Osteocyte (in vitro differentiated cells): Measurements from ENCODE around the gene UNKL. TPM values are rescaled to one million over a fixed set of nuclear protein-coding genes. Genes with fewer than 3 reads are reported as not detected.

Experiments used
- DNase-seq: peaks from one replicate; pipeline ENCODE4 v3.0.0; 2021; ENCODE audit warnings: mixed read lengths; ENCODE audit not compliant: unreplicated experiment; ENCODE audit errors: extremely low spot score
- H3K27ac Mint-ChIP-seq: one replicate; pipeline ENCODE4 v1.8.0; 2021; ENCODE audit warnings: mild to moderate bottlenecking, mixed read lengths; ENCODE audit not compliant: unreplicated experiment
- H3K27me3 Mint-ChIP-seq: one replicate; pipeline ENCODE4 v1.8.0; 2021; ENCODE audit warnings: mixed read lengths; ENCODE audit not compliant: unreplicated experiment
- H3K36me3 Mint-ChIP-seq: one replicate; pipeline ENCODE4 v1.8.0; 2021; ENCODE audit warnings: mixed read lengths; ENCODE audit not compliant: unreplicated experiment
- H3K4me1 Mint-ChIP-seq: one replicate; pipeline ENCODE4 v1.8.0; 2021; ENCODE audit warnings: mixed read lengths; ENCODE audit not compliant: unreplicated experiment
- H3K4me3 Mint-ChIP-seq: one replicate; pipeline ENCODE4 v1.8.0; 2021; ENCODE audit warnings: mild to moderate bottlenecking, moderate library complexity, mixed read lengths; ENCODE audit not compliant: unreplicated experiment
- H3K9me3 Mint-ChIP-seq: one replicate; pipeline ENCODE4 v1.8.0; 2021; ENCODE audit warnings: mixed read lengths; ENCODE audit not compliant: unreplicated experiment
- CTCF ChIP-seq: fragments of 200-600 bp; sonication (generic); IDR thresholded peaks from 2 replicates; pipeline ENCODE4 v1.5.0; 2021; ENCODE audit warnings: antibody characterized with exemption, mild to moderate bottlenecking, moderate library complexity
- total RNA-seq: library from RNA; stranded (reverse); gene quantifications from 2 replicates; pipeline ENCODE4 v1.2.1, GENCODE V29; 2021

UNKL gene
- total RNA-seq, 1 donor from 2014 or later = 34.4 TPM

- H3K27ac Mint-ChIP-seq = no peak overlapping the region
- no peak for DNase-seq
- peaks cover 12% of the 10 kb centered on the region for H3K36me3 Mint-ChIP-seq
- no peak for TF ChIP-seq CTCF
- H3K4me3 Mint-ChIP-seq = no peak overlapping the region
- no peaks in the 10 kb centered on the region for H3K9me3 Mint-ChIP-seq
- no peaks in the 10 kb centered on the region for H3K4me1 Mint-ChIP-seq
- no peaks in the 10 kb centered on the region for H3K27me3 Mint-ChIP-seq
Observed at GRCh38 chr16:1454561-1454960, 40.1 kb upstream of the UNKL start.

GRCh38 chr16:1453316-1453715 is 38.8 kb upstream of the UNKL start:
- Mint-ChIP-seq H3K27me3 (no peaks in the 10 kb centered on the region), H3K27ac (no peak overlapping the region), H3K36me3 (peaks cover 12% of the 10 kb centered on the region)

GRCh38 chr16:1452530-1452929 is 38.0 kb upstream of the UNKL start:
- Mint-ChIP-seq H3K4me1 (no peaks in the 10 kb centered on the region), H3K27ac (no peak overlapping the region), H3K9me3 (no peaks in the 10 kb centered on the region), H3K4me3 (no peak overlapping the region), H3K27me3 (no peaks in the 10 kb centered on the region), H3K36me3 (peaks cover 12% of the 10 kb centered on the region)
- no peak for DNase-seq
- no peak for TF ChIP-seq CTCF

More at GRCh38 chr16:1453316-1453715, 38.8 kb upstream of the UNKL start:
- no peaks in the 10 kb centered on the region for H3K4me1 Mint-ChIP-seq
- no peak for DNase-seq
- no peak overlapping the region for H3K4me3 Mint-ChIP-seq
- H3K9me3 Mint-ChIP-seq = no peaks in the 10 kb centered on the region
- no peak for TF ChIP-seq CTCF

- Mint-ChIP-seq H3K4me3 (no peak overlapping the region), H3K36me3 (peaks cover 12% of the 10 kb centered on the region), H3K4me1 (no peaks in the 10 kb centered on the region), H3K27ac (no peak overlapping the region), H3K9me3 (no peaks in the 10 kb centered on the region), H3K27me3 (no peaks in the 10 kb centered on the region)
- TF ChIP-seq CTCF = no peak
- DNase-seq = no peak
Observed at GRCh38 chr16:1451702-1452392, 37.3 kb upstream of the UNKL start.

- Mint-ChIP-seq H3K27me3 (no peaks in the 10 kb centered on the region), H3K27ac (no peak overlapping the region), H3K4me1 (no peaks in the 10 kb centered on the region), H3K4me3 (no peak overlapping the region), H3K9me3 (no peaks in the 10 kb centered on the region), H3K36me3 (peaks cover 14% of the 10 kb centered on the region)
- no peak for TF ChIP-seq CTCF
- DNase-seq = no peak
Observed at GRCh38 chr16:1450841-1451240, 36.3 kb upstream of the UNKL start.
